ENCODE measurements around the gene SAMD4A. TPM values are rescaled to one million over a fixed set of nuclear protein-coding genes. Genes with fewer than 3 reads are reported as not detected.
A peak's percentile ranks its signal among the peaks of the same experiment; 100 is the strongest.

The SAMD4A gene
- polyA plus RNA-seq, 2 of the 4 experiments (the other 2 are of a cell fraction): 3.9 to 5.4 TPM

GRCh38 chr14:54599966-54600716, 33.2 kb downstream of the SAMD4A start:
- H3K4me1 ChIP-seq: peaks cover 25% of the 10 kb centered on the region
- DNase-seq (ENCODE audit: low read depth in 1 of 2, low spot score in 1 of 2) (no peak), FAIRE-seq (no peak), ATAC-seq (no peak)
- no peaks in the 10 kb centered on the region for H3K9me3 ChIP-seq
- no peak overlapping the region for H3K4me3 ChIP-seq
- CTCF ChIA-PET: interaction anchor here (0.9 to 2.4 kb wide), 3 partner anchors 8 to 33 kb away, joined by 3 to 7 read pairs (median 3); partner anchors contain the start of gene SAMD4A
- TF ChIP-seq CEBPB (IDR thresholded peaks at IDR 0.05) (no peak), EHMT2 (IDR thresholded peaks at IDR 0.05; ENCODE audit: low read depth) (no peak), HDAC2 (IDR thresholded peaks at IDR 0.05) (no peak), RAD21 (conservative IDR thresholded peaks at IDR 0.05 in 1 of 2, IDR thresholded peaks at IDR 0.05 in 1 of 2) (no peak), HES2 (IDR thresholded peaks at IDR 0.05) (no peak), KDM1A (IDR thresholded peaks at IDR 0.05; ENCODE audit: low read depth) (no peak), E2F6 (IDR thresholded peaks at IDR 0.05; ENCODE audit: borderline replicate concordance, low read depth) (no peak), HMGXB4 (CRISPR knock-in tag; IDR thresholded peaks at IDR 0.05; ENCODE audit: borderline replicate concordance) (no peak), PBX3 (IDR thresholded peaks at IDR 0.05) (no peak), NFE2L2 (conservative IDR thresholded peaks at IDR 0.05; ENCODE audit: low read length) (no peak), CBX8 (IDR thresholded peaks at IDR 0.05) (no peak), CHD4 (IDR thresholded peaks at IDR 0.05; ENCODE audit: borderline replicate concordance) (no peak), CBX2 (IDR thresholded peaks at IDR 0.05; ENCODE audit: borderline replicate concordance, low read depth) (no peak), BHLHE40 (IDR thresholded peaks at IDR 0.05; ENCODE audit: low read depth, low read length) (no peak), ZNF302 (CRISPR knock-in tag; IDR thresholded peaks at IDR 0.05) (no peak), RNF2 (IDR thresholded peaks at IDR 0.05; ENCODE audit: borderline replicate concordance, low read depth) (no peak), RFX5 (IDR thresholded peaks at IDR 0.05) (no peak), HOXB5 (CRISPR knock-in tag; IDR thresholded peaks at IDR 0.05) (no peak), CTCF (IDR thresholded peaks at IDR 0.05) (no peak)
- 62% methylated on average over 1 of the region's 1 CpG for WGBS (ENCODE audit: missing lambda C conversion rate)
- POLR2A ChIA-PET: no interaction called here
- H3K4me2 ChIP-seq: 0 out of 3 replicates have a peak overlapping the region, but pooled peaks have one; percentile 14
- no peak overlapping the region for H3K27ac ChIP-seq

- Histone ChIP-seq H3K9me3 (no peaks in the 10 kb centered on the region), H3K4me3 (no peak overlapping the region), H3K4me1 (peaks cover 25% of the 10 kb centered on the region), H3K4me2 (no peak overlapping the region), H3K27ac (no peak overlapping the region)
- CTCF ChIA-PET: interaction anchor here (0.9 to 2.4 kb wide), 3 partner anchors 9 to 34 kb away, joined by 3 to 7 read pairs (median 3); partner anchors contain the start of gene SAMD4A
- FAIRE-seq: no peak
- 91% methylated on average over 3 of the region's 3 CpGs for WGBS (ENCODE audit: missing lambda C conversion rate)
- POLR2A ChIA-PET: no interaction called here
- no peak for DNase-seq (ENCODE audit: low read depth in 1 of 2, low spot score in 1 of 2)
- no peak for ATAC-seq
- no peak for TF ChIP-seq EP300 (IDR thresholded peaks at IDR 0.05)
- TF ChIP-seq BHLHE40 (IDR thresholded peaks at IDR 0.05; ENCODE audit: low read depth, low read length): no peak
- TF ChIP-seq JUN (IDR thresholded peaks at IDR 0.05): no peak
- TF ChIP-seq ELK1 (IDR thresholded peaks at IDR 0.05; ENCODE audit: low read depth, low read length): no peak
- no peak for TF ChIP-seq PHF8 (IDR thresholded peaks at IDR 0.05; ENCODE audit: borderline replicate concordance, low read depth)
- TF ChIP-seq RAD21 (conservative IDR thresholded peaks at IDR 0.05 in 1 of 2, IDR thresholded peaks at IDR 0.05 in 1 of 2): no peak
- TF ChIP-seq RARB (CRISPR knock-in tag; IDR thresholded peaks at IDR 0.05): no peak
- TF ChIP-seq REST (IDR thresholded peaks at IDR 0.05): no peak
These were observed 33.8 kb downstream of the SAMD4A start for GRCh38 chr14:54600717-54601109.

All from A549 (cell line).